Brain microvascular endothelial cell (primary cell): Measurements from ENCODE around the gene CRYBG3.

ENCODE experiments used
- DNase-seq: peaks from one replicate; pipeline ENCODE4 v3.0.0-alpha.2; 2020
- H3K27ac ChIP-seq: fragments of 250-450 bp; sonication (Bioruptor Pico); 2 replicates; pipeline ENCODE4 v1.5.1; 2020; ENCODE audit warnings: mild to moderate bottlenecking, moderate library complexity
- H3K27me3 ChIP-seq: fragments of 250-450 bp; sonication (Bioruptor Pico); replicated peaks from 2 replicates; pipeline ENCODE4 v1.5.1; 2020; ENCODE audit warnings: mild to moderate bottlenecking
- H3K36me3 ChIP-seq: fragments of 250-450 bp; sonication (Bioruptor Pico); replicated peaks from 2 replicates; pipeline ENCODE4 v1.5.1; 2020; ENCODE audit warnings: mild to moderate bottlenecking
- H3K4me3 ChIP-seq: 2 replicates; pipeline ENCODE4 v1.5.1; 2011; ENCODE audit warnings: low read depth, mild to moderate bottlenecking, control low read depth, low read length, moderate library complexity
- CTCF ChIP-seq: IDR thresholded peaks from 2 replicates; pipeline ENCODE4 v1.5.1; 2011; ENCODE audit warnings: low read depth, mild to moderate bottlenecking, moderate library complexity, low read length, control low read depth, inconsistent platforms; ENCODE audit errors: missing control alignments
- in situ Hi-C: cut with HindIII; loops from 2 replicates; pipeline ENCODE4 v1.10.0; 2017; ENCODE audit warnings: low sequenced_read_pairs, low pct_ligation_motif_present

Gene CRYBG3

GRCh38 chr3:97810779-97811390 is 10.9 kb upstream of the CRYBG3 start:
- no peak overlapping the region for H3K4me3 ChIP-seq
- TF ChIP-seq CTCF = no peak
- no peaks in the 10 kb centered on the region for H3K36me3 ChIP-seq
- H3K27ac ChIP-seq = no peak overlapping the region
- no peaks in the 10 kb centered on the region for H3K27me3 ChIP-seq
- in situ Hi-C loops = no loop called here
- DNase-seq = no peak

- no peak for DNase-seq
- in situ Hi-C loops = no loop called here
These were observed 6.5 kb upstream of the CRYBG3 start for GRCh38 chr3:97815149-97815917.

GRCh38 chr3:97816811-97817210 is 5.0 kb upstream of the CRYBG3 start:
- Histone ChIP-seq H3K4me3 (no peak overlapping the region), H3K36me3 (no peaks in the 10 kb centered on the region), H3K27ac (no peak overlapping the region), H3K27me3 (no peaks in the 10 kb centered on the region)
- no peak for DNase-seq
- in situ Hi-C loops = no loop called here
- TF ChIP-seq CTCF = no peak

More at GRCh38 chr3:97815149-97815917, 6.5 kb upstream of the CRYBG3 start:
- Histone ChIP-seq H3K36me3 (no peaks in the 10 kb centered on the region), H3K27ac (no peak overlapping the region), H3K4me3 (no peak overlapping the region), H3K27me3 (no peaks in the 10 kb centered on the region)
- TF ChIP-seq CTCF = no peak

GRCh38 chr3:97817965-97818364 is 3.8 kb upstream of the CRYBG3 start:
- H3K27ac ChIP-seq = no peak overlapping the region
- in situ Hi-C loops = no loop called here
- H3K4me3 ChIP-seq = no peak overlapping the region
- no peak for TF ChIP-seq CTCF
- no peak for DNase-seq
- no peaks in the 10 kb centered on the region for H3K36me3 ChIP-seq
- no peaks in the 10 kb centered on the region for H3K27me3 ChIP-seq

GRCh38 chr3:97820780-97821179 is 1.0 kb upstream of the CRYBG3 start:
- Histone ChIP-seq H3K27ac (no peak overlapping the region), H3K4me3 (peak overlapping the region; percentile 87), H3K27me3 (no peaks in the 10 kb centered on the region), H3K36me3 (no peaks in the 10 kb centered on the region)
- no peak for TF ChIP-seq CTCF
- no peak for DNase-seq
- in situ Hi-C loops = no loop called here
